ENCODE results near the gene SUPT16H. TPM values are rescaled to one million over a fixed set of nuclear protein-coding genes. Genes with fewer than 3 reads are reported as not detected.

Gene SUPT16H
- total and polyA plus RNA-seq, 2 of the 13 experiments (the other 11 are each of a cell fraction or from before 2014, with no cell fraction given): 77.5 to 230 TPM

DNA sequence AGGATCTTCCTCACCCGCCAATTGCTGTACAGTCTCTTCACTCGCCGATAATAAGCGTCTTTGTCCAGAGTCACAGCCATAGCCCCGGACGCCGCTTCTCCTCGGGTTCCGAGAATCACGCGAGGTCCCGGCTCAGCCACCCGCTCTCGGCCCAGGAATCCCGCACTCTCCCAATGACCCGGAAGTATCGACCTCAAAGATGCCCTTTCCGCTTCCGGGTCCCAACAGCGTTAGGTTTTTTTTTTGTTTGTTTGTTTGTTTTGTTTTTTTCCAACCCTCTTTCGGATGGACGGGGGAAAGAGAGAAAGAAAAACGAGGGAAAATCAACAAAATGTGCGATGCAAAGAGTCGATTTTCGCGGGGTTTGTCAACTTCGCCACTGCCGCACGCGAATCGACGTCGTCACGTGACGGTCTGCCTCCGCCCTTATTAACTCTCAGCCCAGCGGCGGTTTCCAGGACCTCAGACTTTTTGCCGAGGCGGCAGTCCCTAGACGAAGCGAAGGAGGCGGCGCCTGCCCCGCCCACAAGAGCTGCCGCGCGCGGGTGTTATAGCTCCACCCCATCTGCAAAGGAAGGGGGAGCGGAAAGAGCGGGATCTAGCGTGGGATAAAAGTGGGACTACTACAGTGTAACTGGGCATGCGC, at the start of gene SUPT16H (continued):
- TF ChIP-seq ARNT2 (CRISPR knock-in tag; IDR thresholded peaks at IDR 0.05; ENCODE audit: low read depth) (peak; percentile 73), MBNL3 (CRISPR knock-in tag; conservative IDR thresholded peaks at IDR 0.05) (peak; percentile 6; the same call in 1 of the 2 replicates), CTCF (CRISPR knock-in tag; IDR thresholded peaks at IDR 0.05) (peak; percentile 11; the same call in 1 of the 2 replicates), HHEX (CRISPR knock-in tag; IDR thresholded peaks at IDR 0.05) (no peak), ZIK1 (CRISPR knock-in tag; IDR thresholded peaks at IDR 0.05; ENCODE audit: borderline replicate concordance, low read depth) (no peak), HOMEZ (CRISPR knock-in tag; IDR thresholded peaks at IDR 0.05; ENCODE audit: low read depth) (peak; percentile 71), FOXP1 (IDR thresholded peaks at IDR 0.05) (peak; percentile 94), FOXP1 (CRISPR knock-in tag; IDR thresholded peaks at IDR 0.05) (peak; percentile 86), WIZ (CRISPR knock-in tag; IDR thresholded peaks at IDR 0.05) (peak; percentile 97), ZNF414 (CRISPR knock-in tag; IDR thresholded peaks at IDR 0.05) (peak; percentile 65; the same call in 1 of the 2 replicates), EED (CRISPR knock-in tag; IDR thresholded peaks at IDR 0.05) (no peak), ZBTB7A (CRISPR knock-in tag; IDR thresholded peaks at IDR 0.05) (no peak; the same call in 1 of the 2 replicates), KDM5B (CRISPR knock-in tag; IDR thresholded peaks at IDR 0.05; ENCODE audit: borderline replicate concordance) (peak; percentile 77; the same call in 1 of the 2 replicates), ZNF263 (CRISPR knock-in tag; IDR thresholded peaks at IDR 0.05) (no peak; the same call in 1 of the 2 replicates), CBX5 (CRISPR knock-in tag; IDR thresholded peaks at IDR 0.05; ENCODE audit: borderline replicate concordance) (peak; percentile 22), ZFP37 (CRISPR knock-in tag; IDR thresholded peaks at IDR 0.05; ENCODE audit: borderline replicate concordance) (0 out of 2 replicates have a peak, but pooled peaks have one; percentile 21), HDAC2 (CRISPR knock-in tag; IDR thresholded peaks at IDR 0.05) (peak; percentile 45; the same call in 1 of the 2 replicates), ZNF432 (CRISPR knock-in tag; IDR thresholded peaks at IDR 0.05; ENCODE audit: borderline replicate concordance) (peak; percentile 72; the same call in 1 of the 2 replicates), ZNF207 (IDR thresholded peaks at IDR 0.05; ENCODE audit: borderline replicate concordance) (no peak), ZNF788 (CRISPR knock-in tag; IDR thresholded peaks at IDR 0.05; ENCODE audit: borderline replicate concordance) (peak; percentile 64; the same call in 1 of the 2 replicates), TOPORS (CRISPR knock-in tag; IDR thresholded peaks at IDR 0.05) (0 out of 2 replicates have a peak, but pooled peaks have one; percentile 62), NFATC3 (CRISPR knock-in tag; IDR thresholded peaks at IDR 0.05) (no peak)
- TF ChIP-seq, protein P1, sequence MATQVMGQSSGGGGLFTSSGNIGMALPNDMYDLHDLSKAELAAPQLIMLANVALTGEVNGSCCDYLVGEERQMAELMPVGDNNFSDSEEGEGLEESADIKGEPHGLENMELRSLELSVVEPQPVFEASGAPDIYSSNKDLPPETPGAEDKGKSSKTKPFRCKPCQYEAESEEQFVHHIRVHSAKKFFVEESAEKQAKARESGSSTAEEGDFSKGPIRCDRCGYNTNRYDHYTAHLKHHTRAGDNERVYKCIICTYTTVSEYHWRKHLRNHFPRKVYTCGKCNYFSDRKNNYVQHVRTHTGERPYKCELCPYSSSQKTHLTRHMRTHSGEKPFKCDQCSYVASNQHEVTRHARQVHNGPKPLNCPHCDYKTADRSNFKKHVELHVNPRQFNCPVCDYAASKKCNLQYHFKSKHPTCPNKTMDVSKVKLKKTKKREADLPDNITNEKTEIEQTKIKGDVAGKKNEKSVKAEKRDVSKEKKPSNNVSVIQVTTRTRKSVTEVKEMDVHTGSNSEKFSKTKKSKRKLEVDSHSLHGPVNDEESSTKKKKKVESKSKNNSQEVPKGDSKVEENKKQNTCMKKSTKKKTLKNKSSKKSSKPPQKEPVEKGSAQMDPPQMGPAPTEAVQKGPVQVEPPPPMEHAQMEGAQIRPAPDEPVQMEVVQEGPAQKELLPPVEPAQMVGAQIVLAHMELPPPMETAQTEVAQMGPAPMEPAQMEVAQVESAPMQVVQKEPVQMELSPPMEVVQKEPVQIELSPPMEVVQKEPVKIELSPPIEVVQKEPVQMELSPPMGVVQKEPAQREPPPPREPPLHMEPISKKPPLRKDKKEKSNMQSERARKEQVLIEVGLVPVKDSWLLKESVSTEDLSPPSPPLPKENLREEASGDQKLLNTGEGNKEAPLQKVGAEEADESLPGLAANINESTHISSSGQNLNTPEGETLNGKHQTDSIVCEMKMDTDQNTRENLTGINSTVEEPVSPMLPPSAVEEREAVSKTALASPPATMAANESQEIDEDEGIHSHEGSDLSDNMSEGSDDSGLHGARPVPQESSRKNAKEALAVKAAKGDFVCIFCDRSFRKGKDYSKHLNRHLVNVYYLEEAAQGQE (IDR thresholded peaks at IDR 0.05; ENCODE audit: borderline replicate concordance in 1 of 2, low read depth in 1 of 2, low read length in 2 of 2): peak in 1 of 2 experiments; percentile 39; a peak in 2 of 4 replicates

Measured in HepG2 (cell line).